GM12878 (cell line): ENCODE results near the gene MAN1A1. TPM values are rescaled to one million over a fixed set of nuclear protein-coding genes. Genes with fewer than 3 reads are reported as not detected.

Experiments
- ATAC-seq: fragments of 200-7000 bp; cut with Tn5 transposase; 3 replicates; pipeline ENCODE4 v1.9.1; 2020; ENCODE audit warnings: mild to moderate bottlenecking, moderate library complexity
- BruUV-seq: library from RNA; stranded (reverse); fragments of 400-500 nt; replicated peaks from 2 replicates; lab custom pipeline; 2021; lab: Mats Ljungman, UMichigan
- CTCF ChIA-PET: fragments of 300-600 bp; sonication (Branson Sonifier 250); formaldehyde crosslinking; extraction: SDS; loops from one replicate; lab custom pipeline; 2021; ENCODE audit warnings: inconsistent platforms; lab: Yijun Ruan, JAX
- POLR2A ChIA-PET: fragments of 350-600 bp; formaldehyde crosslinking; extraction: SDS; loops from one replicate; lab custom pipeline; 2021; ENCODE audit warnings: inconsistent platforms; lab: Charles Lee
- RAD21 ChIA-PET: fragments of 300-600 bp; sonication (Branson Sonifier 250); formaldehyde crosslinking; loops from one replicate; lab custom pipeline; 2023; ENCODE audit warnings: antibody characterized with exemption; ENCODE audit not compliant: unreplicated experiment; lab: Charles Lee
- SMC1A ChIA-PET: fragments of 300-600 bp; sonication (Branson Sonifier 250); formaldehyde crosslinking; loops from one replicate; lab custom pipeline; 2023; ENCODE audit not compliant: unreplicated experiment, uncharacterized antibody; lab: Charles Lee
- DNase-seq: peaks from one replicate; pipeline ENCODE4 v3.0.0-alpha.2; 2011; ENCODE audit warnings: low read depth, low spot score
- FAIRE-seq: peaks from 3 replicates; lab custom pipeline; 2011; peaks lifted over from hg19 to GRCh38; lab: Jason Lieb, UNC
- H2AFZ ChIP-seq: 2 replicates; pipeline ENCODE4 v1.6.0; 2011; ENCODE audit warnings: low read depth, low read length, control low read depth; ENCODE audit not compliant: control insufficient read depth
- H3K27ac ChIP-seq: 2 replicates; pipeline ENCODE4 v1.5.1; 2011; ENCODE audit warnings: control low read depth; ENCODE audit not compliant: control insufficient read depth, insufficient read depth
- H3K27me3 ChIP-seq, 2 experiments: replicated peaks in 1 of 2; 2 replicates each; pipeline versions ENCODE4 v1.6.0 to v1.6.1; 2011; ENCODE audit warnings: low read length in 1 of 2; ENCODE audit not compliant: control insufficient read depth in 2 of 2, insufficient read depth in 2 of 2
- H3K36me3 ChIP-seq, 2 experiments: 2 replicates each; pipeline ENCODE4 v1.5.1; 2011; ENCODE audit warnings: low read length in 1 of 2; ENCODE audit not compliant: control insufficient read depth in 2 of 2, insufficient read depth in 2 of 2
- H3K4me1 ChIP-seq: 2 replicates; pipeline ENCODE4 v1.6.1; 2011; ENCODE audit warnings: mild to moderate bottlenecking, low read length, moderate library complexity, mixed read lengths; ENCODE audit not compliant: control insufficient read depth, insufficient read depth
- H3K4me2 ChIP-seq: 2 replicates; pipeline ENCODE4 v1.6.0; 2011; ENCODE audit warnings: control low read depth; ENCODE audit not compliant: control insufficient read depth, insufficient read depth
- H3K4me3 ChIP-seq: fragments of 200-600 bp; sonication (generic); 2 replicates; pipeline ENCODE4 v1.5.1; 2016
- H3K79me2 ChIP-seq: 2 replicates; pipeline ENCODE4 v1.6.0; 2011; ENCODE audit warnings: low read length; ENCODE audit not compliant: control insufficient read depth, insufficient read depth
- H3K9ac ChIP-seq: 2 replicates; pipeline ENCODE4 v1.8.0; 2011; ENCODE audit warnings: low read length, control low read depth, mixed read lengths; ENCODE audit not compliant: control insufficient read depth, insufficient read depth
- H3K9me3 ChIP-seq: replicated peaks from 3 replicates; pipeline ENCODE4 v1.5.1; 2011; ENCODE audit warnings: mild to moderate bottlenecking, low read length; ENCODE audit not compliant: control insufficient read depth, insufficient read depth
- H4K20me1 ChIP-seq: 2 replicates; pipeline ENCODE4 v1.6.0; 2011; ENCODE audit not compliant: control insufficient read depth, insufficient read depth
- BMI1 ChIP-seq: fragments of 450-650 bp; IDR thresholded peaks from 2 replicates; pipeline ENCODE4 v1.6.1; 2016; ENCODE audit warnings: mild to moderate bottlenecking, moderate library complexity, borderline replicate concordance
- CHD1 ChIP-seq: IDR thresholded peaks from 2 replicates; pipeline ENCODE4 v1.6.1; 2012; ENCODE audit warnings: low read depth, low read length, improper control_type of control experiment
- POU2F2 ChIP-seq: IDR thresholded peaks from 3 replicates; pipeline ENCODE4 v1.6.1; 2011; ENCODE audit warnings: low read depth, mild to moderate bottlenecking, low read length, borderline replicate concordance
- SKIL ChIP-seq: fragments of 450-650 bp; IDR thresholded peaks from 2 replicates; pipeline ENCODE4 v1.6.1; 2017; ENCODE audit warnings: mild to moderate bottlenecking, low read depth, inconsistent platforms; ENCODE audit not compliant: poor library complexity, severe bottlenecking
- SMAD1 ChIP-seq: fragments of 450-650 bp; IDR thresholded peaks from 2 replicates; pipeline ENCODE4 v1.6.1; 2018; ENCODE audit warnings: mild to moderate bottlenecking, low read depth; ENCODE audit not compliant: partially characterized antibody
- TARDBP ChIP-seq: IDR thresholded peaks from 2 replicates; pipeline ENCODE4 v1.6.1; 2016; ENCODE audit warnings: borderline replicate concordance
- WGBS: methylation state at CpG from one replicate; pipeline ENCODE4 v1.1.6; 2016; ENCODE audit warnings: low lambda C conversion rate; ENCODE audit not compliant: insufficient replicate concordance, insufficient coverage; ENCODE audit errors: missing lambda C conversion rate; 5-methylcytosine and 5-hydroxymethylcytosine counted together
- in situ Hi-C: fragments of 300-500 bp; cut with MboI; formaldehyde crosslinking; loops from 9 replicates; pipeline ENCODE4 v1.14.3; 2018; ENCODE audit warnings: mixed read lengths
- intact Hi-C: fragments of 100-400 bp; cut with micrococcal nuclease; formaldehyde crosslinking; loops from one replicate; pipeline ENCODE4 v1.14.2; 2022; ENCODE audit not compliant: unreplicated experiment
- polyA plus RNA-seq, 11 experiments: library from polyadenylated mRNA; depleted of rRNA in 4 of 11; unstranded in 6 of 11; stranded (reverse) in 5 of 11; fragments of >200 nt; fragmentation: Nextera tagmentation in 4 of 11; fragmentation: Illumina TruSeq in 1 of 11; extraction: Ambion mirVana in 4 of 11; extraction: Trizol in 1 of 11; gene quantifications; 1 replicate in 1 of 11; 2 replicates in 10 of 11; pipeline versions ENCODE4 v1.2.1 to v1.2.3, GENCODE V29; 2011 to 2016; ENCODE audit warnings: inconsistent platforms in 2 of 11, missing spikeins in 2 of 11, low read depth in 1 of 11
- total RNA-seq, 4 experiments: library from RNA; depleted of rRNA in 3 of 4; stranded (reverse); fragments of >200 nt in 3 of 4; fragmentation: Illumina TruSeq in 1 of 4; extraction: Trizol in 1 of 4; gene quantifications; 2 replicates each; pipeline versions ENCODE4 v1.2.1 to v1.2.3, GENCODE V29; 2013 to 2021
- TF ChIP-seq, protein P1 (sequence below): IDR thresholded peaks from 2 replicates; pipeline ENCODE4 v1.6.1; 2011; ENCODE audit warnings: borderline replicate concordance, low read depth, mild to moderate bottlenecking, moderate library complexity, mixed read lengths, low read length; ENCODE audit not compliant: insufficient read depth; ENCODE audit errors: extremely low read length
- TF ChIP-seq, protein P2 (sequence below): fragments of 450-650 bp; IDR thresholded peaks from 2 replicates; pipeline ENCODE4 v1.6.1; 2016; ENCODE audit warnings: mild to moderate bottlenecking
- TF ChIP-seq, protein P3 (sequence below): IDR thresholded peaks from 2 replicates; pipeline ENCODE4 v1.6.1; 2012; ENCODE audit warnings: improper control_type of control experiment, low read depth, low read length; ENCODE audit not compliant: insufficient replicate concordance

Gene MAN1A1
- total and polyA plus RNA-seq, 10 of the 15 experiments (the other 5 are each of a cell fraction or from before 2014, with no cell fraction given) = 5.4 to 28.1 (median 19.5) TPM

DNA sequence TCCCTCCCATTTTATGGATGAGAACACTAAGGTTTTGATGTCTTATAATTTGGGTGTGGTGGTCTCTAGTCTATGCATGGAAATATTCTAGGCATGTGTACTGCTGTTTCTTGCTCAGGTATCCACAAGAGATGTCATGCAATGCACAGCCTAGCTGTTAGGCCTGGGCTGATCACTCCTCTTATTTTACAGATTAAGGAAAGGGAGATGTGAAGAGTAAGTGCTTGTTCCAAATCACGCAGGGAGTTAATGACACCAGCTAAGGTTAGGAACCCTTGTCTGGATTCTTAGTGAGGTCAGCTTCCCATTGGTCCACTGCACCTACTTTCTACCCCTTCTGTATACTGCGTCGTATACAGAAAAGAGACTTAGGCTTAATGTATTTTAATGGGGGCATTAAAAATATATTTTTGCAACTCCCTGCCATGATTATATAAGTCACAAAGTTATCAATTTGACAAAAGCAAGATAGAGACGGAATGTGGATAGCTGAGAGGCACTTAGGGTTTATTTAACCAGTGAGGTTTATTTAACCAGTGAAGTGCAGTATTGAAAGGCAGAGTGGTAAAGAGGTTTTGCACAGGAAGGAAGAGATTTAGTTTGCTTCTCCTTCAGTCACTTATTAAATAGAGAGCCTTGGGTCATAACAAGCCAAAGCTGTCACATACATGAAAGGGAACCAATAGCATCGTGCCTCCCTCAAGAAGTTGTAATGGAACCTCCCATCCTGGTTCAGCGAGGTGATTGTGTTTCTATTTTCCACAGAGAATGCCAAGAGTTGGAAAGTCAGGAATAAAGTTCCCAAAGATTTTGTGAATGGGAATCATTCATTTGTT is 176.1 kb downstream of the MAN1A1 start:
- H3K4me3 ChIP-seq = no peak overlapping the region
- ChIA-PET POLR2A (interaction anchor here (0.7 to 1.3 kb wide), 4 partner anchors 8 to 139 kb away, joined by 3 read pairs; no protein-coding TSS in a partner anchor), SMC1A (interaction anchor here (0.8 to 1.6 kb wide), 20 partner anchors 8 to 177 kb away, joined by 3 to 10 read pairs (median 4); no protein-coding TSS in a partner anchor)
- in situ Hi-C loops (no loop called here), intact Hi-C loops (no loop called here)
- H3K9me3 ChIP-seq = no peaks in the 10 kb centered on the region
- FAIRE-seq (no peak), DNase-seq (no peak)
- H3K4me2 ChIP-seq = no peak overlapping the region
- BruUV-seq = no TSS peak
- no peaks in the 10 kb centered on the region for H3K4me1 ChIP-seq
- TF ChIP-seq, protein P1, sequence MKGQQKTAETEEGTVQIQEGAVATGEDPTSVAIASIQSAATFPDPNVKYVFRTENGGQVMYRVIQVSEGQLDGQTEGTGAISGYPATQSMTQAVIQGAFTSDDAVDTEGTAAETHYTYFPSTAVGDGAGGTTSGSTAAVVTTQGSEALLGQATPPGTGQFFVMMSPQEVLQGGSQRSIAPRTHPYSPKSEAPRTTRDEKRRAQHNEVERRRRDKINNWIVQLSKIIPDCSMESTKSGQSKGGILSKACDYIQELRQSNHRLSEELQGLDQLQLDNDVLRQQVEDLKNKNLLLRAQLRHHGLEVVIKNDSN = no peak
- TF ChIP-seq BMI1 (no peak), CHD1 (no peak), SMAD1 (no peak), TARDBP (no peak), SKIL (no peak), POU2F2 (no peak)
- TF ChIP-seq, protein P2, sequence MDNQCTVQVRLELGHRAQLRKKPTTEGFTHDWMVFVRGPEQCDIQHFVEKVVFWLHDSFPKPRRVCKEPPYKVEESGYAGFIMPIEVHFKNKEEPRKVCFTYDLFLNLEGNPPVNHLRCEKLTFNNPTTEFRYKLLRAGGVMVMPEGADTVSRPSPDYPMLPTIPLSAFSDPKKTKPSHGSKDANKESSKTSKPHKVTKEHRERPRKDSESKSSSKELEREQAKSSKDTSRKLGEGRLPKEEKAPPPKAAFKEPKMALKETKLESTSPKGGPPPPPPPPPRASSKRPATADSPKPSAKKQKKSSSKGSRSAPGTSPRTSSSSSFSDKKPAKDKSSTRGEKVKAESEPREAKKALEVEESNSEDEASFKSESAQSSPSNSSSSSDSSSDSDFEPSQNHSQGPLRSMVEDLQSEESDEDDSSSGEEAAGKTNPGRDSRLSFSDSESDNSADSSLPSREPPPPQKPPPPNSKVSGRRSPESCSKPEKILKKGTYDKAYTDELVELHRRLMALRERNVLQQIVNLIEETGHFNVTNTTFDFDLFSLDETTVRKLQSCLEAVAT = no peak
- TF ChIP-seq, protein P3, sequence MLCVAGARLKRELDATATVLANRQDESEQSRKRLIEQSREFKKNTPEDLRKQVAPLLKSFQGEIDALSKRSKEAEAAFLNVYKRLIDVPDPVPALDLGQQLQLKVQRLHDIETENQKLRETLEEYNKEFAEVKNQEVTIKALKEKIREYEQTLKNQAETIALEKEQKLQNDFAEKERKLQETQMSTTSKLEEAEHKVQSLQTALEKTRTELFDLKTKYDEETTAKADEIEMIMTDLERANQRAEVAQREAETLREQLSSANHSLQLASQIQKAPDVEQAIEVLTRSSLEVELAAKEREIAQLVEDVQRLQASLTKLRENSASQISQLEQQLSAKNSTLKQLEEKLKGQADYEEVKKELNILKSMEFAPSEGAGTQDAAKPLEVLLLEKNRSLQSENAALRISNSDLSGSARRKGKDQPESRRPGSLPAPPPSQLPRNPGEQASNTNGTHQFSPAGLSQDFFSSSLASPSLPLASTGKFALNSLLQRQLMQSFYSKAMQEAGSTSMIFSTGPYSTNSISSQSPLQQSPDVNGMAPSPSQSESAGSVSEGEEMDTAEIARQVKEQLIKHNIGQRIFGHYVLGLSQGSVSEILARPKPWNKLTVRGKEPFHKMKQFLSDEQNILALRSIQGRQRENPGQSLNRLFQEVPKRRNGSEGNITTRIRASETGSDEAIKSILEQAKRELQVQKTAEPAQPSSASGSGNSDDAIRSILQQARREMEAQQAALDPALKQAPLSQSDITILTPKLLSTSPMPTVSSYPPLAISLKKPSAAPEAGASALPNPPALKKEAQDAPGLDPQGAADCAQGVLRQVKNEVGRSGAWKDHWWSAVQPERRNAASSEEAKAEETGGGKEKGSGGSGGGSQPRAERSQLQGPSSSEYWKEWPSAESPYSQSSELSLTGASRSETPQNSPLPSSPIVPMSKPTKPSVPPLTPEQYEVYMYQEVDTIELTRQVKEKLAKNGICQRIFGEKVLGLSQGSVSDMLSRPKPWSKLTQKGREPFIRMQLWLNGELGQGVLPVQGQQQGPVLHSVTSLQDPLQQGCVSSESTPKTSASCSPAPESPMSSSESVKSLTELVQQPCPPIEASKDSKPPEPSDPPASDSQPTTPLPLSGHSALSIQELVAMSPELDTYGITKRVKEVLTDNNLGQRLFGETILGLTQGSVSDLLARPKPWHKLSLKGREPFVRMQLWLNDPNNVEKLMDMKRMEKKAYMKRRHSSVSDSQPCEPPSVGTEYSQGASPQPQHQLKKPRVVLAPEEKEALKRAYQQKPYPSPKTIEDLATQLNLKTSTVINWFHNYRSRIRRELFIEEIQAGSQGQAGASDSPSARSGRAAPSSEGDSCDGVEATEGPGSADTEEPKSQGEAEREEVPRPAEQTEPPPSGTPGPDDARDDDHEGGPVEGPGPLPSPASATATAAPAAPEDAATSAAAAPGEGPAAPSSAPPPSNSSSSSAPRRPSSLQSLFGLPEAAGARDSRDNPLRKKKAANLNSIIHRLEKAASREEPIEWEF = no peak
- TF ChIP-seq, all 136 proteins: peak for 0
- Histone ChIP-seq H3K27me3 (no peaks in the 10 kb centered on the region), H3K27ac (no peak overlapping the region), H2AFZ (no peak overlapping the region), H4K20me1 (no peaks in the 10 kb centered on the region), H3K36me3 (no peaks in the 10 kb centered on the region), H3K9ac (no peak overlapping the region), H3K79me2 (no peaks in the 10 kb centered on the region)
- 91% methylated on average over 6 of the region's 6 CpGs for WGBS
- ChIA-PET CTCF (interaction anchor here (0.5 to 2.5 kb wide), 11 partner anchors 10 to 833 kb away, joined by 3 to 20 read pairs (median 4); no protein-coding TSS in a partner anchor), RAD21 (interaction anchor here (0.7 to 1.7 kb wide), 7 partner anchors 16 to 174 kb away, joined by 3 to 9 read pairs (median 3); no protein-coding TSS in a partner anchor)
- peak; percentile 51 for ATAC-seq
